Keratinocyte (primary cell): ENCODE data around the gene MC1R.

Experiments
- CTCF ChIP-seq, 3 experiments: IDR thresholded peaks in 1 of 3; conservative IDR thresholded peaks in 1 of 3; optimal IDR thresholded peaks in 1 of 3; 2 replicates in 2 of 3; 3 replicates in 1 of 3; pipeline versions ENCODE3 to v1.5.1; 2011; ENCODE audit warnings: low read length in 3 of 3, mild to moderate bottlenecking in 3 of 3, moderate library complexity in 2 of 3, control low read depth in 1 of 3, inconsistent platforms in 1 of 3; ENCODE audit not compliant: insufficient read depth in 2 of 3; ENCODE audit errors: extremely low read depth in 1 of 3
- EZH2 ChIP-seq: IDR thresholded peaks from one replicate; pipeline ENCODE4 v1.6.1; 2012; ENCODE audit warnings: inconsistent platforms, mild to moderate bottlenecking, low read length, moderate library complexity

DNA sequence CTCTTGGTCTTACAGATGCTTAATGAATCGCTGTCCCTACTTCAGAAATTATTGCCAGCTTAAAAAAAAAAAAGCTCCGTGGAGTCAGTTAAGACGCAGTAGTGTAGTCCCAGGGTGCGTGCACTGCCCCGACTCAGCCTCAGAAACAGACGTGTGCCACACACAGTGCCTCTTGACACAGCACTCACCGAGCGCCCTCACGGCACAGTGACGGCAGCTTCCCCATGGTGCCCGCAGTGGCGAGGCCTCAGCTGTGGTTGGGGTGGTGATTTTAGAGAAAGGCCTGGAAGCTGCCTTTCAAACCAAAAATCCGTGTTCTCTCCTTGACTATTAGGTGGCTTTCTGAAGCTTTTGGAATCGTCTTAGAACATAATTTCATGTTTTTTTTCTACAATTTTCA is 31.4 kb upstream of the MC1R start:
- TF ChIP-seq CTCF (optimal IDR thresholded peaks at IDR 0.05 in 1 of 3, IDR thresholded peaks at IDR 0.05 in 1 of 3, conservative IDR thresholded peaks at IDR 0.05 in 1 of 3; ENCODE audit: extremely low read depth in 1 of 3, insufficient read depth in 2 of 3, low read length in 3 of 3) (no peak), EZH2 (no peak)
